ENCODE measurements around the gene MFSD2A. TPM values are rescaled to one million over a fixed set of nuclear protein-coding genes. Genes with fewer than 3 reads are reported as not detected.

MFSD2A gene
- total RNA-seq, 1 experiment from 2014 or later: 19.9 TPM

DNA sequence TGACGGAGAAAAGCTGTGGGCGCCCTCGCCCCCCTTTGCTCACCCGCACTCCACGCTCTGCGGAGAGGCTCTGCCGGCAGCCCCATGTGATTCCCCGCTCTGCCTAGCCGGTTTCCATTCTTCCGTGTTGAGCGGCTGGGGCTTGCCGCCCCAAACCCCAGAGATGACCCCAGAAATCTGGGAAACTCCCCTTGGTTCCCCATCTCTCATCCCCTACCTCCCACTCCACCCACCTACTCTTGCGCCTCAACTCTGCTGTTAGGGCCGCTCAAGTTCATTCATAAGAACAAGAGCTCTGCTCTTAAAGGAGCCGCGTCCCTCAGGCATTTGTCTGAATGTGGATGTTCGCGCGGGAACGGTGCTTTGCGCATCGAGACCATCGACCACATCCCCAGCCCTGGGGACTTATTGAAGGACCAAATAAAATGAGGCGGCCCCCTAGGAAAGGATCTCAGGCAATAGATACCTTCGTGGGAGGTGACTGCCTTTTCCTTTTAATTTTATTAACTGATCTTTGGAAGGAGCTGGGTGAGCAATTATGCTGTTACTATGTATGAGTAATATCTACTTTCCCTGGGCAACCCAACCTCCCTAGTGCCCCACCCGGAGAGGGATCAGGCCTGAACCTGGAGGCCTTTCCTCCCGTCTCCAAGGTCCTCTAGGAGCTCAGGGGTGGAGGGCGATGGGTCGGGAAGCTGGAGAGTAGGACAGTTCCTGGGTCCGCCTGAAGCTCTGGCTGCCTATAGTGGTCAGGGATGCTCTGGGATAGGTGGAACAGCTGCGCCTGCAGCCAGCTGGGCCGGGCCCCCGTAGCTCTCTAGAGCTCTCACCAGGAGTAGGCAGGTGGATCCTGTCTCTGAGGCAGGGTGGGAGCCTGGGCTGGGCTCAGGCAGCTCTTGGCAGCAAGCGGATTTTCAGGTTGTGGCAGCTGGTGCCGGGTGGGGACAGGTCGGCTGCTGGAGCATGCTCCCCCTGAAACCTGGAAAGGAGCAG, 898 bp downstream of the MFSD2A start:
- Histone ChIP-seq H3K27ac (ENCODE audit: insufficient read length, low read depth, low read length) (no peak overlapping the region), H3K23me2 (ENCODE audit: insufficient read length, low read depth, low read length, poor library complexity, severe bottlenecking) (peaks cover 11% of the 10 kb centered on the region), H4K8ac (replicated peaks; ENCODE audit: insufficient read length, low read depth, low read length) (no peak overlapping the region), H3K27me3 (ENCODE audit: insufficient read depth, low read length) (no peaks in the 10 kb centered on the region; the same call in 1 of the 2 replicates), H4K5ac (ENCODE audit: insufficient read length, low read depth, low read length) (no peak overlapping the region), H2BK120ac (ENCODE audit: low read depth, low read length, poor library complexity, severe bottlenecking) (no peak overlapping the region), H3K4me1 (ENCODE audit: insufficient read depth, low read length) (no peaks in the 10 kb centered on the region), H3K9ac (ENCODE audit: extremely low read depth, insufficient read length, low read length) (peak overlapping the region; percentile 21), H4K20me1 (ENCODE audit: control insufficient read depth, insufficient read depth, insufficient read length) (no peaks in the 10 kb centered on the region), H3K23ac (ENCODE audit: insufficient read length, low read depth, low read length) (no peak overlapping the region), H3K56ac (ENCODE audit: insufficient read length, low read depth, low read length) (no peak overlapping the region), H2AFZ (ENCODE audit: low read length) (no peak overlapping the region), H3T11ph (ENCODE audit: low read length) (no peak overlapping the region), H3K4me2 (ENCODE audit: insufficient read depth, insufficient read length, low read length) (peak overlapping the region; percentile 54), H3K4ac (ENCODE audit: low read depth, low read length) (no peak overlapping the region), H3K18ac (ENCODE audit: insufficient read length, low read depth, low read length) (no peak overlapping the region), H4K91ac (ENCODE audit: insufficient read length, low read depth, low read length) (no peak overlapping the region), H3K9me3 (ENCODE audit: control insufficient read depth, low read depth, low read length) (no peaks in the 10 kb centered on the region), H2BK12ac (ENCODE audit: insufficient read length, low read depth, low read length) (no peak overlapping the region), H2BK20ac (ENCODE audit: low read depth, low read length, poor library complexity, severe bottlenecking) (no peak overlapping the region), H2BK15ac (ENCODE audit: low read depth, low read length) (no peak overlapping the region), H3K14ac (ENCODE audit: insufficient read depth, low read length) (0 out of 2 replicates have a peak overlapping the region, but pooled peaks have one; percentile 32), H3K79me1 (ENCODE audit: insufficient read depth, low read depth, low read length, poor library complexity, severe bottlenecking) (no peaks in the 10 kb centered on the region), H2BK5ac (ENCODE audit: insufficient read length, low read length) (no peak overlapping the region), H2AK5ac (ENCODE audit: insufficient read length, low read length) (no peak overlapping the region), H3K79me2 (ENCODE audit: insufficient read depth, low read length) (no peaks in the 10 kb centered on the region; the same call in 1 of the 2 replicates)
- H3K4me1 Mint-ChIP-seq: peaks cover 12 to 14% of the 10 kb centered on the region in 2 experiments
- 0 out of 5 replicates have a peak, but pooled peaks cover 0 to under 1% of the 10 kb centered on the region in 2 experiments for H3K9me3 Mint-ChIP-seq
- H3K4me3 Mint-ChIP-seq: peak overlapping the region; percentile 90 to 95
- H3K27ac Mint-ChIP-seq: no peak overlapping the region
- H3K36me3 Mint-ChIP-seq (ENCODE audit: insufficient read depth in 1 of 3, low read depth in 3 of 3): peaks cover 13 to 27% (median 15%) of the 10 kb centered on the region in 3 experiments; a peak in 5 of 7 replicates
- peak; percentile 54 for DNase-seq
- peaks cover 39% of the 10 kb centered on the region for H3K27me3 Mint-ChIP-seq (ENCODE audit: low read depth)
- whole genome bisulfite sequencing (ENCODE audit: extremely low coverage, insufficient read length, low lambda C conversion rate): no CpG with 5 or more reads among the region's 36 CpGs
- TF ChIP-seq, protein P1, sequence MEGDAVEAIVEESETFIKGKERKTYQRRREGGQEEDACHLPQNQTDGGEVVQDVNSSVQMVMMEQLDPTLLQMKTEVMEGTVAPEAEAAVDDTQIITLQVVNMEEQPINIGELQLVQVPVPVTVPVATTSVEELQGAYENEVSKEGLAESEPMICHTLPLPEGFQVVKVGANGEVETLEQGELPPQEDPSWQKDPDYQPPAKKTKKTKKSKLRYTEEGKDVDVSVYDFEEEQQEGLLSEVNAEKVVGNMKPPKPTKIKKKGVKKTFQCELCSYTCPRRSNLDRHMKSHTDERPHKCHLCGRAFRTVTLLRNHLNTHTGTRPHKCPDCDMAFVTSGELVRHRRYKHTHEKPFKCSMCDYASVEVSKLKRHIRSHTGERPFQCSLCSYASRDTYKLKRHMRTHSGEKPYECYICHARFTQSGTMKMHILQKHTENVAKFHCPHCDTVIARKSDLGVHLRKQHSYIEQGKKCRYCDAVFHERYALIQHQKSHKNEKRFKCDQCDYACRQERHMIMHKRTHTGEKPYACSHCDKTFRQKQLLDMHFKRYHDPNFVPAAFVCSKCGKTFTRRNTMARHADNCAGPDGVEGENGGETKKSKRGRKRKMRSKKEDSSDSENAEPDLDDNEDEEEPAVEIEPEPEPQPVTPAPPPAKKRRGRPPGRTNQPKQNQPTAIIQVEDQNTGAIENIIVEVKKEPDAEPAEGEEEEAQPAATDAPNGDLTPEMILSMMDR (conservative IDR thresholded peaks at IDR 0.05): no peak

All from H9 (cell line).